ENCODE results near the gene PABPN1.

GRCh38 chr14:23322568-23323517 is 1.6 kb downstream of the PABPN1 start:
- TF ChIP-seq POLR2A (IDR thresholded peaks at IDR 0.05; ENCODE audit: low read length), result no peak
- TF ChIP-seq GATA1 (IDR thresholded peaks at IDR 0.05; ENCODE audit: low read depth, low read length), result no peak
